ENCODE data around the gene PIP4P1. TPM values are rescaled to one million over a fixed set of nuclear protein-coding genes. Genes with fewer than 3 reads are reported as not detected.

Gene PIP4P1
- total and polyA plus RNA-seq, 2 experiments from 2014 or later: 20.9 to 26.4 TPM

GRCh38 chr14:20470603-20470901 is 9.3 kb upstream of the PIP4P1 start:
- Mint-ChIP-seq H3K36me3 (ENCODE audit: low read depth) (peaks cover 44% of the 10 kb centered on the region), H3K9me3 (no peaks in the 10 kb centered on the region), H3K4me3 (peak overlapping the region; percentile 99), H3K27me3 (ENCODE audit: insufficient read depth, low read depth, poor library complexity) (peaks cover 14% of the 10 kb centered on the region), H3K27ac (peak overlapping the region; percentile 5; the same call in 1 of the 2 replicates), H3K4me1 (peaks cover 20% of the 10 kb centered on the region; the same call in 2 of the 3 replicates)
- H3K79me2 ChIP-seq (replicated peaks; ENCODE audit: insufficient read depth): peaks cover 40% of the 10 kb centered on the region
- H3K36me3 ChIP-seq (ENCODE audit: insufficient read depth): peaks cover 26% of the 10 kb centered on the region
- H3K27me3 ChIP-seq (ENCODE audit: insufficient read depth): no peaks in the 10 kb centered on the region
- peaks cover 14% of the 10 kb centered on the region; the same call in 1 of the 2 replicates for H3F3A ChIP-seq (replicated peaks; ENCODE audit: low read depth)
- H4K20me1 ChIP-seq (replicated peaks; ENCODE audit: insufficient read depth): peaks cover 3% of the 10 kb centered on the region
- H3K4me3 ChIP-seq: peak overlapping the region; percentile 91
- 0 out of 2 replicates have a peak overlapping the region, but pooled peaks have one; percentile 70 for H3K27ac ChIP-seq (ENCODE audit: low read depth)
- H3K4me1 ChIP-seq (ENCODE audit: insufficient read depth): peaks cover 19% of the 10 kb centered on the region
- H3K9me2 ChIP-seq (ENCODE audit: insufficient read depth): no peaks in the 10 kb centered on the region
- TF ChIP-seq, protein P1, sequence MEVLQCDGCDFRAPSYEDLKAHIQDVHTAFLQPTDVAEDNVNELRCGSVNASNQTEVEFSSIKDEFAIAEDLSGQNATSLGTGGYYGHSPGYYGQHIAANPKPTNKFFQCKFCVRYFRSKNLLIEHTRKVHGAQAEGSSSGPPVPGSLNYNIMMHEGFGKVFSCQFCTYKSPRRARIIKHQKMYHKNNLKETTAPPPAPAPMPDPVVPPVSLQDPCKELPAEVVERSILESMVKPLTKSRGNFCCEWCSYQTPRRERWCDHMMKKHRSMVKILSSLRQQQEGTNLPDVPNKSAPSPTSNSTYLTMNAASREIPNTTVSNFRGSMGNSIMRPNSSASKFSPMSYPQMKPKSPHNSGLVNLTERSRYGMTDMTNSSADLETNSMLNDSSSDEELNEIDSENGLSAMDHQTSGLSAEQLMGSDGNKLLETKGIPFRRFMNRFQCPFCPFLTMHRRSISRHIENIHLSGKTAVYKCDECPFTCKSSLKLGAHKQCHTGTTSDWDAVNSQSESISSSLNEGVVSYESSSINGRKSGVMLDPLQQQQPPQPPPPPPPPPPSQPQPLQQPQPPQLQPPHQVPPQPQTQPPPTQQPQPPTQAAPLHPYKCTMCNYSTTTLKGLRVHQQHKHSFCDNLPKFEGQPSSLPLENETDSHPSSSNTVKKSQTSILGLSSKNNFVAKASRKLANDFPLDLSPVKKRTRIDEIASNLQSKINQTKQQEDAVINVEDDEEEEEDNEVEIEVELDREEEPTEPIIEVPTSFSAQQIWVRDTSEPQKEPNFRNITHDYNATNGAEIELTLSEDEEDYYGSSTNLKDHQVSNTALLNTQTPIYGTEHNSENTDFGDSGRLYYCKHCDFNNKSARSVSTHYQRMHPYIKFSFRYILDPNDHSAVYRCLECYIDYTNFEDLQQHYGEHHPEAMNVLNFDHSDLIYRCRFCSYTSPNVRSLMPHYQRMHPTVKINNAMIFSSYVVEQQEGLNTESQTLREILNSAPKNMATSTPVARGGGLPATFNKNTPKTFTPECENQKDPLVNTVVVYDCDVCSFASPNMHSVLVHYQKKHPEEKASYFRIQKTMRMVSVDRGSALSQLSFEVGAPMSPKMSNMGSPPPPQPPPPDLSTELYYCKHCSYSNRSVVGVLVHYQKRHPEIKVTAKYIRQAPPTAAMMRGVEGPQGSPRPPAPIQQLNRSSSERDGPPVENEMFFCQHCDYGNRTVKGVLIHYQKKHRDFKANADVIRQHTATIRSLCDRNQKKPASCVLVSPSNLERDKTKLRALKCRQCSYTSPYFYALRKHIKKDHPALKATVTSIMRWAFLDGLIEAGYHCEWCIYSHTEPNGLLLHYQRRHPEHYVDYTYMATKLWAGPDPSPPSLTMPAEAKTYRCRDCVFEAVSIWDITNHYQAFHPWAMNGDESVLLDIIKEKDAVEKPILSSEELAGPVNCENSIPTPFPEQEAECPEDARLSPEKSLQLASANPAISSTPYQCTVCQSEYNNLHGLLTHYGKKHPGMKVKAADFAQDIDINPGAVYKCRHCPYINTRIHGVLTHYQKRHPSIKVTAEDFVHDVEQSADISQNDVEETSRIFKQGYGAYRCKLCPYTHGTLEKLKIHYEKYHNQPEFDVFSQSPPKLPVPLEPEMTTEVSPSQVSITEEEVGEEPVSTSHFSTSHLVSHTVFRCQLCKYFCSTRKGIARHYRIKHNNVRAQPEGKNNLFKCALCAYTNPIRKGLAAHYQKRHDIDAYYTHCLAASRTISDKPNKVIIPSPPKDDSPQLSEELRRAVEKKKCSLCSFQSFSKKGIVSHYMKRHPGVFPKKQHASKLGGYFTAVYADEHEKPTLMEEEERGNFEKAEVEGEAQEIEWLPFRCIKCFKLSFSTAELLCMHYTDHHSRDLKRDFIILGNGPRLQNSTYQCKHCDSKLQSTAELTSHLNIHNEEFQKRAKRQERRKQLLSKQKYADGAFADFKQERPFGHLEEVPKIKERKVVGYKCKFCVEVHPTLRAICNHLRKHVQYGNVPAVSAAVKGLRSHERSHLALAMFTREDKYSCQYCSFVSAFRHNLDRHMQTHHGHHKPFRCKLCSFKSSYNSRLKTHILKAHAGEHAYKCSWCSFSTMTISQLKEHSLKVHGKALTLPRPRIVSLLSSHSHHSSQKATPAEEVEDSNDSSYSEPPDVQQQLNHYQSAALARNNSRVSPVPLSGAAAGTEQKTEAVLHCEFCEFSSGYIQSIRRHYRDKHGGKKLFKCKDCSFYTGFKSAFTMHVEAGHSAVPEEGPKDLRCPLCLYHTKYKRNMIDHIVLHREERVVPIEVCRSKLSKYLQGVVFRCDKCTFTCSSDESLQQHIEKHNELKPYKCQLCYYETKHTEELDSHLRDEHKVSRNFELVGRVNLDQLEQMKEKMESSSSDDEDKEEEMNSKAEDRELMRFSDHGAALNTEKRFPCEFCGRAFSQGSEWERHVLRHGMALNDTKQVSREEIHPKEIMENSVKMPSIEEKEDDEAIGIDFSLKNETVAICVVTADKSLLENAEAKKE (CRISPR knock-in tag; IDR thresholded peaks at IDR 0.05): no peak
- no peak for TF ChIP-seq STAT1 (IDR thresholded peaks at IDR 0.05; ENCODE audit: unreplicated experiment)
- no peak for TF ChIP-seq ZNF331 (CRISPR knock-in tag; IDR thresholded peaks at IDR 0.05; ENCODE audit: low read depth)
- TF ChIP-seq, protein P2, sequence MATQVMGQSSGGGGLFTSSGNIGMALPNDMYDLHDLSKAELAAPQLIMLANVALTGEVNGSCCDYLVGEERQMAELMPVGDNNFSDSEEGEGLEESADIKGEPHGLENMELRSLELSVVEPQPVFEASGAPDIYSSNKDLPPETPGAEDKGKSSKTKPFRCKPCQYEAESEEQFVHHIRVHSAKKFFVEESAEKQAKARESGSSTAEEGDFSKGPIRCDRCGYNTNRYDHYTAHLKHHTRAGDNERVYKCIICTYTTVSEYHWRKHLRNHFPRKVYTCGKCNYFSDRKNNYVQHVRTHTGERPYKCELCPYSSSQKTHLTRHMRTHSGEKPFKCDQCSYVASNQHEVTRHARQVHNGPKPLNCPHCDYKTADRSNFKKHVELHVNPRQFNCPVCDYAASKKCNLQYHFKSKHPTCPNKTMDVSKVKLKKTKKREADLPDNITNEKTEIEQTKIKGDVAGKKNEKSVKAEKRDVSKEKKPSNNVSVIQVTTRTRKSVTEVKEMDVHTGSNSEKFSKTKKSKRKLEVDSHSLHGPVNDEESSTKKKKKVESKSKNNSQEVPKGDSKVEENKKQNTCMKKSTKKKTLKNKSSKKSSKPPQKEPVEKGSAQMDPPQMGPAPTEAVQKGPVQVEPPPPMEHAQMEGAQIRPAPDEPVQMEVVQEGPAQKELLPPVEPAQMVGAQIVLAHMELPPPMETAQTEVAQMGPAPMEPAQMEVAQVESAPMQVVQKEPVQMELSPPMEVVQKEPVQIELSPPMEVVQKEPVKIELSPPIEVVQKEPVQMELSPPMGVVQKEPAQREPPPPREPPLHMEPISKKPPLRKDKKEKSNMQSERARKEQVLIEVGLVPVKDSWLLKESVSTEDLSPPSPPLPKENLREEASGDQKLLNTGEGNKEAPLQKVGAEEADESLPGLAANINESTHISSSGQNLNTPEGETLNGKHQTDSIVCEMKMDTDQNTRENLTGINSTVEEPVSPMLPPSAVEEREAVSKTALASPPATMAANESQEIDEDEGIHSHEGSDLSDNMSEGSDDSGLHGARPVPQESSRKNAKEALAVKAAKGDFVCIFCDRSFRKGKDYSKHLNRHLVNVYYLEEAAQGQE (IDR thresholded peaks at IDR 0.05; ENCODE audit: unreplicated experiment): no peak
- peak overlapping the region; percentile 93; the same call in 1 of the 2 replicates for H2AFZ ChIP-seq
- ATAC-seq: no peak
- DNase-seq (ENCODE audit: low spot score): peak; percentile 44
- peak overlapping the region; percentile 98 for H3K4me2 ChIP-seq

Data from GM23338 (cell line).